Measurements from ENCODE around the gene PIM1. TPM values are rescaled to one million over a fixed set of nuclear protein-coding genes. Genes with fewer than 3 reads are reported as not detected.
"Not testable (repeated sequence)": the region's sequence is repeated elsewhere in the genome, so short reads cannot be mapped to it uniquely, and the experiment has no call there.

Gene PIM1
- total RNA-seq, 4 donors from 2014 or later = 37.5 to 291 (median 130) TPM

GRCh38 chr6:37188962-37189510 lies 19.1 kb downstream of the PIM1 start:
- ATAC-seq (ENCODE audit: low FRiP score) (no peak), DNase-seq (ENCODE audit: low spot score) (no peak)
- TF ChIP-seq CTCF (IDR thresholded peaks at IDR 0.05) = no peak

- DNase-seq (ENCODE audit: low spot score) (no peak), ATAC-seq (ENCODE audit: low FRiP score) (no peak)
- no peak for TF ChIP-seq CTCF (IDR thresholded peaks at IDR 0.05)
Observed at GRCh38 chr6:37190159-37190535, 20.2 kb downstream of the PIM1 start.

GRCh38 chr6:37192666-37193065 lies 22.7 kb downstream of the PIM1 start:
- DNase-seq (ENCODE audit: low spot score) (no peak), ATAC-seq (ENCODE audit: low FRiP score) (no peak)
- no peak for TF ChIP-seq CTCF (IDR thresholded peaks at IDR 0.05)

- not testable (repeated sequence) for DNase-seq (ENCODE audit: low spot score); ATAC-seq (ENCODE audit: low FRiP score)
Observed at GRCh38 chr6:37194886-37195285, 24.9 kb downstream of the PIM1 start.

- not testable (repeated sequence) for ATAC-seq (ENCODE audit: low FRiP score); DNase-seq (ENCODE audit: low spot score)
Observed at GRCh38 chr6:37196451-37196850, 26.5 kb downstream of the PIM1 start.

GRCh38 chr6:37200085-37200484 lies 30.1 kb downstream of the PIM1 start:
- ATAC-seq (ENCODE audit: low FRiP score) = no peak

GRCh38 chr6:37201726-37202125 lies 31.8 kb downstream of the PIM1 start:
- DNase-seq (ENCODE audit: low spot score) = no peak
- TF ChIP-seq CTCF (IDR thresholded peaks at IDR 0.05) = no peak

More at GRCh38 chr6:37200085-37200484, 30.1 kb downstream of the PIM1 start:
- DNase-seq (ENCODE audit: low spot score) = no peak
- no peak for TF ChIP-seq CTCF (IDR thresholded peaks at IDR 0.05)

GRCh38 chr6:37202788-37203491 lies 33.0 kb downstream of the PIM1 start:
- TF ChIP-seq CTCF (IDR thresholded peaks at IDR 0.05) = no peak
- DNase-seq (ENCODE audit: low spot score) = no peak
- ATAC-seq (ENCODE audit: low FRiP score) = no peak

More at GRCh38 chr6:37201726-37202125, 31.8 kb downstream of the PIM1 start:
- ATAC-seq (ENCODE audit: low FRiP score) = no peak
